NCI-H2029 (cell line): ENCODE data around the gene STK16.
"Not testable (repeated sequence)": the region's sequence is repeated elsewhere in the genome, so short reads cannot be mapped to it uniquely, and the experiment has no call there.

Experiments
- DNase-seq: peaks from one replicate; lab custom pipeline; 2025; lab: John Stamatoyannopoulos, UW

Gene STK16

DNA sequence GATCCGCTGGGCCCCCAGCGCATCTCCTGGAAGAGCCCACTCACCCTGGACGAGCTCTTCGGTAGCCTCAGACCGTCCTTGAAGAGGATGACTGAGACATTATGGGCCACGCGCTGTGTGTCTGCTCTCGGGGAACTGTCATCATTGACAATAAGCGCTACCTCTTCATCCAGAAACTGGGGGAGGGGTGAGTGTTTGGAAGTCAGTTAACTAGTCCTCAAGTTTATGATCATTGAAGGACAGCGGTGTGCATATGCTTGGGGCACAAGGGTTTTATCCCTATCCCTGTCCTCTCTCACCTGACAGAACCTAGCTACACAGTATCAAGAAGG lies 586 bp downstream of the STK16 start:
- DNase-seq = no peak

DNA sequence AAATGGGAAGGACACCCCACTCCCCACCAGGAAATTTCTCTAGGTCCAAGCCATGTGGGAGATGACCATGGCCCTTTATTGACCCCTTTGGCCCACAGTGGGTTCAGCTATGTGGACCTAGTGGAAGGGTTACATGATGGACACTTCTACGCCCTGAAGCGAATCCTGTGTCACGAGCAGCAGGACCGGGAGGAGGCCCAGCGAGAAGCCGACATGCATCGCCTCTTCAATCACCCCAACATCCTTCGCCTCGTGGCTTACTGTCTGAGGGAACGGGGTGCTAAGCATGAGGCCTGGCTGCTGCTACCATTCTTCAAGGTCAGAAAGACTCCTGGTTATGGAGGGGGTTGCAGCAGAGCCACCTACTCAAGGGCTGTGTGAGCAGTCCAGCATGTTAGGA lies 1.3 kb downstream of the STK16 start:
- no peak for DNase-seq

DNA sequence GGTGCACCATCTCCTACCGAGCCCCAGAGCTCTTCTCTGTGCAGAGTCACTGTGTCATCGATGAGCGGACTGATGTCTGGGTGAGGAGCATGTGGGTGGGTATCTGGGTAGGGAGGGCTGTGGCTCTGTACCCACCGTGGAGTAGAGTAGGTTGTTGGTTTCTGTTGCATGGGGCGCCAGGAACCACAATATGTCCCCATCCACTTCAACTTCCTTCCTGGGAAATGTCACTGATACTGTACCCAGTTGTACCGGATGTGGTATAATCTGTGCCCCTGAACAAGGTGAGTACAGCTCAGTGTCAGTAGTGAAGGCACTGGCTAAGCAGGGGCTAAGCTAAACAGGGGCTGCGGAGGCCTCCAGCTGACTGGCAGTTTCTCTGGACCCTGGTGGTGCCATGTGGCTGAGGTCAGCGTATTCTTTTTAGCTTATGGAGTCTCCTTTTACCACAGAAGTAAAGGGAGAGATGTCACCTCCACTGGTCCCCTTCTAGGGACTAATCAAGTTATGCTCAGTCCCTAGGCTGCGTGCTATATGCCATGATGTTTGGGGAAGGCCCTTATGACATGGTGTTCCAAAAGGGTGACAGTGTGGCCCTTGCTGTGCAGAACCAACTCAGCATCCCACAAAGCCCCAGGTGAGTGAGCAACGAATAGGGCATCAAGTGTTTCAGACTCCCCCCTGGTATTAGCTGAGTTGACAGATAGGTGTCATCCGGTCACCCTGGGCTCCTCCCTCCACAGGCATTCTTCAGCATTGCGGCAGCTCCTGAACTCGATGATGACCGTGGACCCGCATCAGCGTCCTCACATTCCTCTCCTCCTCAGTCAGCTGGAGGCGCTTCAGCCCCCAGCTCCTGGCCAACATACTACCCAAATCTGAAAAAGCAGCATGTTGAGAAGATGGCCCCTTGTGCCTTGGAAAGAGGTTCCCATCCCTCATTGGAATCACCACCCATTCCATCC lies 2.7 kb downstream of the STK16 start:
- no peak for DNase-seq

DNA sequence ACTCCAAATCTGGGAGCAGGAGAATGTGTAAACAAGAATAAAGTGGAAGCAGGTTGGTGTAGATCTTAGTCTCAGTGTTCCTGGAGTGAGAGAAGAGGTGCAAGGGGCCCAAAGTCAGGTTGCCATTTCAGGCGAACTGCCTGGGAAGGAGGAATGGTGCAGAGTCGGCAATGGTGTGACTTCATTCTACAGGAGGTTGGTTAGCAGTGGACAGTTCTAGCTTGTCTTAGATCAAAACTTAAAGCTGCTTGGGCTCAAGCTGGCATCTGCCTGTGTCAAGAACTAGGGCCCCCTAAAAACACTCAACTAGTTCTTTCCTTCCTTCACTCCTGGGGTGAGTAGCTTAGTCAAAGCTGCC lies 3.5 kb downstream of the STK16 start:
- DNase-seq = no peak

DNA sequence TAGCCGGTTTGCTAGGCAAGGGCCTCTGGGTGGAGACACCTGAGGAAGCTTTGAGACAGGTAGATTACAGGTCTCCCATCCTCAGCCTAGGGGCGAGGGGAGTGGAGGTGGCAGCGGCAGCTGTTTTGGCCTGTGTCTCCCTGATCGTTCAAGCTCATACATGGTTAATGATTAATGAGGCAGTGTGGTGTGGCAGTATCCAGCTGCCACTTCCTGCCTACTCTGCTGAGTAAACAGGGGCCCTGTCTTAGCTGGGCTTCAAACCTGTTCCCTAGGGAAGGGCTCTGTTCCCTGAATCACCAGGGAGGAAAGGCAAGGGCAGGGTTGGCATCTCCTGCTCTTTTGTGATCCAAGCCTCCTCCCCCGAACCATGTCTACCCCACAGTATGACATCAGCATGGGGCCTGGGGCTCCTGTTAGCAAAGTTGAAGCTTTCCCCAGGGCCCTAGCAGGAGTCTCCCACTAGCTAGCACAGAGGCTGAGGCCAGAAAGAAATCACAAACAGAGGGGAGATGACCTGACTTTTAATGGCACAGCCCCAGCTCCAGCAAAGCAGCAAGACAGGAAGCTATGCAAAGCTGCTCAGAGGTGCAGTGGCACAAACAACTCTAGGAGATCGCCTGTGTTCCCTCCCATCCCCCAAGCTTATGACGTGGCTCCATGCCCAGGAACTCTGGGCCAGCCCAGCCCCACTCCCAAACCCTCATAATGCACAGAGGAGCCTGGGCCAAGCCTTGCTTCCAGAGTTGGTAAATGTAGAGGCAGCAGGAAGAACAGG lies 4.1 kb downstream of the STK16 start:
- DNase-seq = peak; percentile 89

DNA sequence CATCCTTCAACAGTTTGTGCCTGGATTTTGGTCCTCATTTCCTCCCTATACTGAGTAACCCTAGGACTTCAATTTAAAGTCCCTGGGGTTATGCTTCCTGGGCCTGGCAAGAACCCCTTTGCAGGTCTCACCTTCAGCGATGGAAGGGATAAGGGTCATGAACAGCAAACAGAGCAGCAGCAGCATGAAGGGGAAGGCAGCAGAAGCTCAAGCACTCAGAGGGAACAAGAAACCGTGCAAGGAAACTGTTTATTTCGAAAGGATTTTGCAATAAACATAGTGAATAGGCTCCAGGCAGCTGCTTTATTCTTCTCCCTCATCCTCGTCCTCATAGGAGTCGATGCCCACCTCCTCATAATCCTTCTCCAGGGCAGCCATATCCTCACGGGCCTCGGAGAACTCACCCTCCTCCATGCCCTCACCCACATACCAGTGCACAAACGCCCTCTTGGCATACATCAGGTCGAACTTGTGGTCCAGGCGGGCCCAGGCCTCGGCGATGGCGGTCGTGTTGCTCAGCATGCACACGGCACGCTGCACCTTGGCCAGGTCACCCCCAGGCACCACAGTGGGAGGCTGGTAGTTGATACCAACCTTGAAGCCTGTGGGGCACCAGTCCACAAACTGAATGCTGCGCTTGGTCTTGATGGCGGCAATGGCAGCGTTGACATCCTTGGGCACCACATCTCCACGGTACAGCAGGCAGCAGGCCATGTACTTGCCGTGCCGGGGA lies 4.9 kb downstream of the STK16 start:
- DNase-seq = no peak

DNA sequence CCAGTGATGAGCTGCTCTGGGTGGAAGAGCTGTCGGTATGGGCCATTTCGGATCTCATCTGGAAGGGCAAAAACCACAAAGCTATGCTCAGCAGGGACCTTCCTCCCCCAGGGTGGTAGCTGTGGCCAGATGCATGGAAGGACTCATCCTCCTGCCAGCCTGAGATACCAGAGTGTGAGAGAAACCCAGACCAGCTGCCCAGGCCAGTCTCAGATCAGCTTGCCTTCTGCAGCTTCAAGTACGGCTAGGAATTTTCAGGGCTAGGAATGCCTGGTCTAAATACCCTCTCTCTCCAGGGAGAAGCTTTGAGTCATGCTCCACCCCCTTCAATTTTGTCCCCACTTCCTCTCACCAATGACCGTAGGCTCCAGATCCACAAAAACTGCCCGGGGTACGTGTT lies 6.4 kb downstream of the STK16 start:
- no peak for DNase-seq

DNA sequence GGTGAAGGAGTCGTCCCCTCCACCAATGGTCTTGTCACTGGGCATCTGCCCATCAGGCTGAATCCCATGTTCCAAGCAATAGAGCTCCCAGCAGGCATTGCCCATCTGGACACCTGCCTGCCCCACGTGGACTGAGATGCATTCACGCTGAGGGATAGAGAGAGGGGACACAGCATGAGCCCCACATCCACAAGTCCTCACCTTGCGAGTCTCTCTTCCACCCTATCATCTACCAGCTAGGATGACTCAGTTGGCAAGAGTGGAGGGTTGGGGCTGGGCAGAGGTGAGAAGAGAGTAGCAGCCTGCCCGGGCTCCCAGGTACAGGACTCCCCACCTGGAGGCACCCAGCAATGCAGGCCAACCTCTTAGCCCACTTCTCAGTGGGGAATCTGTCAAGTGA lies 6.8 kb downstream of the STK16 start:
- no peak for DNase-seq

DNA sequence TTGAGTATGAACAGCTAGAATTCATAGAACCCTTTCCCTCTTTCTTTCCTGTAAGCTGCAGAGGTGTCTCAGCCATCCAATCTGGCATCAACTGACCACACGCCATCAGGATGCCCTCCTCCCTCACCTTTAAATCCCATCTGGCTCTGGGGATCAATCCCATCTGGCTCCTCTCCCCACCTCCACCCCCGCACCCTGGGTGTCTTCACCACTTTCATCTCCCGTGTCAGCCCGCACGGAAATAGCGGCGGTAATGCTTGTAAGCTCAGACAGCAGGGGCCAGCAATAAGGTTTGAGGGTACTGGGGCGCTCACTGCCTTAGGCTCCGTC lies 7.3 kb downstream of the STK16 start:
- DNase-seq = no peak

DNA sequence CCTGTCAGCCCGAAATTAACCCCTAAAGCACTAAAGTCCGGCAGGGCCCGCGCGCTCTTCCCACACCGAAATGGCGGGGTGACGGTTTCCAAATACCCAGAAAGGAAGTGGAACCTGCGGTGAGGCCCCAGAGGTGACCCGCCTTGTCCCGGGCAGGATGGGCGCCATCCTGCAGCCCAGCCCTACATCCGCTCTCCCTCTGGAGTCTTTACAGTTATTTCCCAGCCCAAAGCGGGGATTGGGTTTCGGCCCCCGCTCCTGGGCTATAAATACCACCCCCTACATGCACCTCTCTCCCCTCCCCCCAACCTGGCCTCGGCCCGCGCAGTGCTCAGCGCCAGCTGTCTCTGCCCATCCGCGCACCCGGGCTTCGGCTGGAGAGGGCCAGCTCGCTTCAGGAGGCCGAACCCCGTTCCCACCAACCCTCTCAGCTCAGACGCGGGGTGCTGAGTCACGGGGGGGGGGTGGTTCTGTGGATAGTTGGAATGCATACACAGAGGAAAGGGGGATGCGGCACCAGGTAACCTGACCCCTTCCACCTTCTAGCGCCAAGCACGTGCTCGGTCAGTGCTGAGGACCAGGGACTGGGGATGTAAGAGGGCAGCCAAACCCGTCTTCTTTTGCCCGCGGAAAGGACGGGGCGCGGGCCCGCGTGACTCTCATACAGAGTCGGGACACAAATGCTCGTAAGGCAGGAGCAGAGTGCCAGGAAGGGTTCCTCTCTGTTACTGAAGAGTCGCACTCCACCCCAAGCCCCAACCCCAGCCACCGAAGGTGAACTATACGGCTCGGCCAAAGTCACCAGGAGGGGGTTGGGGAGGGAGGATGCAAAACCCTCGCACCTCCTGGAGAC lies 7.8 kb downstream of the STK16 start, which contains the start of gene TUBA4B:
TSS of gene TUBA4B (plus strand) at position 344 of the 853 bp plus-strand sequence. CDS start at position 509, 165 bp downstream.
- DNase-seq = peak; percentile 24

DNA sequence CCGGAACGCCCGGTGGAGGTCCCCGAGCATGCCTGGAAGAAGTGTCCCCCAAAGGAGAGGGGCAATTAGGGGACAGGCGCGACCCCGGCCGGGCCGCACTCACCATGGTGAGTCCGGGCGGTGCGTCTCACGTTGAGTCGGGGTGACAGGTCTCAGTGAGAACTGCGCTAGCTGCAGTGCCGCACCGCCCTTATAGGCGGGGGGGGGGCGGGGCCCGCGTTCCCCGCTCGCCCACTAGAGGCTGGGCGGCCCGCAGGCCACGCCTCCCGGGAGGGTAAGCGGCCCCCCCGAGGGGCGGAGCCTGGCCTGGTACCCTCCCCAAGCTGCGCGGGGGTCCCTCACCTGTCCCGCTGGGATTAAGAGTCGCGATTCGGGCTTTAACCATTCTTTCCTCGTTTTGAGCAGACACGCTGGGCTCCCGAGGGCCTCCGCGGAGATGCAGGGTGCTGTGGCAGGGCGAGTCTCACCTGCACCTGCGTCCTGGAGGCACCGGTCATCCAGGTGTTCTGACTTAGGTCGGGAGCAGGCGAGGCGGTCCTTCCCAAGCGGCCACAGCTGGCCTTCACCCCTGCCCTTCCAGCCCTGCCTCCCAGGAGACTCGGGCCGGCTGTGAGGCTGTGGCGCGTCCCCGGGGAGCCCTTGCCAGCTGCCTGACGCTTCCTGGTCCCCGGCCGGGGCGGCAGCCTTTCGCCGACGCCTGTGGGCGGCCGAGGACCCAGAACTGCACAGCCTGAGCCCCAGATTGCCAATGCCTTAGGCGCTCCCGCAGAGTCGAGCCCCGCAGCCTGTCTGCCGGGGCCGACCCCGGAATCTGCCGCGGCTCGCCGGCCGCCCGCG lies 8.7 kb downstream of the STK16 start, which contains the start of gene TUBA4A:
TSS of gene TUBA4A (minus strand) at position 166 of the 837 bp plus-strand sequence. CDS start at position 106, 60 bp downstream.
- DNase-seq = peak; percentile 71

DNA sequence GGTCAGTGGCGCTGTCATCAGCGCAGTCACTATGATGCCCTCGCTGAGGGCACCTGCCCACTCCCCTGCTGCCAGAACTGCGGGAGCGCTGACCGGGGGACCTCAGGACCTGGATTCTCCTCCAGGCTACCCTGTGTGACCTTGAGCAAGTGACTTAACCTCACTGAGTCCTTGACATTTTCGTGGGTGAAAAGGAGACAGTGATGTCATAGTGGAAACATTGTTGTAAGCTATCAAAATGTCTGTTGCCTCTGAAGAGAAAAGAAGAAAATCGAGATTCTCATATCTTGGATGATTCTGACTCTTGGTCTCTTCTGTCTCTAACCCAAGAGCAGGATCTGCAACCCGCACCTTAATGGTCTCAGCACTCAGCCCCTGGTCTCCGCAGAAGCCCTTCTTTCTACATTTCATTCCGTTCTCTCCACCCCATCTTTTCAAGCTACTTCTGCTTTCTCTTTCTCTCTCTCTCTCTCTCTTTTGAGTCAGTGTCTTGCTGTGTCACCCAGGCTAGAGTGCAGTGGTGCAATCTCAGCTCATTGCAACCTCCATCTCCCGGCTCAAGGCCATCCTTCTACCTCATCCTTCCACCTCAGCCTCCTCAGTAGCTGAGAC lies 9.4 kb downstream of the STK16 start:
- no peak for DNase-seq

DNA sequence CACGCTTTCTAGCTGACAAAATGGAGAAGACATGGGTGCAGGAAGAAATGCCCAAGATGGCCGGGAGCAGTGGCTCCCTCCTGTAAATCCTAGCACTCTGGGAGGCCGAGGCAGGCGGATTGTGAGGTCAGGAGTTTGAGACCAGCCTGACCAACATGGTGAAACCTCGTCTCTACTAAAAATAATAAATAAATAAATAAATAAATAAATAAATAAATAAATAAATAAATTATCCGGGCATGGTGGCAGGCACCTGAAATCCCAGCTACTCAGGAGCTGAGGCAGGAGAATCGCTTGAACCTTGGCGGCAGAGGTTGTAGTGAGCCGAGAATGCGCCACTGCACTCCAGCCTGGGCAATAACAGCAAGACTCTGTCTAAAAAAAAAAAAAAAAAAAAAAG lies 13.7 kb downstream of the STK16 start:
- DNase-seq = not testable (repeated sequence)

DNA sequence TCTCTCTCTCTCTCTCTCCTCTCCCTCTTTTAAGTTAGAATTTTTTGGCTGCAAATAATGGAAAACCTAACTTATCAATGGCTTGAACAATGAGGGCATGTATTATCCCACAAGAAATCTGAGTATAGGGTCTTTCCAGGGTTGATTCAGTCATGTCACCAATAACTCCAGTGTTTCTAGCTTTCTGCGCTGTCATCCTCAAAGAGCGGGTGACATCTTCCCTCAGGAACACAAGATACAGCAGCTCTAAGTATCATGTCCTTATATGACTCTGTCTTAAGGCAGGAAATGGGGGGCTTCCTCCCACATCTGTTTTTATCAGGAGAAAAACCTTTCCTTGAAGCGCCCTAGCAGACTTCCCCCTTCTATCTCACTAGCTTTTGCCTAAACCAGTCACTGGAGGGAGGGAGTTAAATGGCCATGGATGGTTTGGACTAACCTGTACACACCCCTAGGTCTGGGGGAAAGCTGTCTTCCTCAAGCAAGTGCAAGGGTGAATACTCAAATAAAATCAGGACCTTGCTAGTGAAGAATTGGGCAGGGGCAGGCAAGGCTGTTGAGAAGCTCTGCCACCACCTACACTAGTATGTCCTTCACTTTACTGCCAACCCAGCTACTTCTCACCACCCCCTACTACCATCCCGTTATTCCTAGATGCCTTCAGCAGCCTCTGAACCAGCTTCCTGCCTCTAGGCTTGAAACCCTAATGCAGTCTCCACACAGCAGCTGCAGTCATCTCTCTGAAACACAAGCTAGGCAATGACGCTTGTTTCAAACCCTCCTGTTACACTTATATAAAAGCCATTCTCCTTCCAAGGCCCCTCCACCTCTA lies 16.0 kb downstream of the STK16 start:
- no peak for DNase-seq

DNA sequence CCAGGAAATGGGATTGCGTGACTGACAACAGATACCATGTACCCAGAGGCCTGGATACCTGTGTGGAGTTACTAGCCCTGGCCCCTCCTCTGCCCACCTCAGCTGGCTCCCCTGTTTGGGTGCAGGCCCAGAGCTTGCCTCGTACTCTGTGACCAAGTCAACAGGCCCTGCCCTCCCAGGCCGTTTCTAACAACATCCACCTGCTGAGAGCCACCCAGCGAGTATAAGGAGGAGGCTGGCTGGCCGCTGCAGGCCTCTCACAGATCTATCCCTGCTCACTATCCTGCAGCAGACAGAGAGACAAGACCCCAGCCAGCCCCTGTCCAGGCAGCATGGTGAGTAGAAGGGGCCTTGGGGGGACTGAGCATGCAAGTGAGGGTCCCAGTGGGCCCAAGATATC lies 21.0 kb downstream of the STK16 start:
- DNase-seq = no peak

DNA sequence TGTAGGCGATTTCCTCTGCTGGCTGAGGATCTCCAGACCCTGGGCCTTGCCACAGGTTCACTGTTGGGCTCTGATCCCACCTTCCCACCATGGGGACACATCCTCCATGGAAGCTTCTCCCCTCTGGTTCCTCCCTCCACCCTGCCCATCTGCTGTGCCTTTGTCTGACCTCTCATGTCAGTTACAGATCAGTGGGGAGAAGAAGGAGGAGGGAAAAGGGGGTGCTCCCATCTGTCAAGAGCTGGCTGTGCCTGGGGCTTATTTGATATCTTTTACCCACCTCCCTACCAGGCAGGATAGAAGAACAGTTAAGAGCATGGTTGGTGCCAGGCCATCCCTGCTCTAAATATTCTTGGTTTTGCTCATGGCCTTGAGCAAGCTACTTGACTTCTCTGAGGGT lies 21.6 kb downstream of the STK16 start:
- no peak for DNase-seq

DNA sequence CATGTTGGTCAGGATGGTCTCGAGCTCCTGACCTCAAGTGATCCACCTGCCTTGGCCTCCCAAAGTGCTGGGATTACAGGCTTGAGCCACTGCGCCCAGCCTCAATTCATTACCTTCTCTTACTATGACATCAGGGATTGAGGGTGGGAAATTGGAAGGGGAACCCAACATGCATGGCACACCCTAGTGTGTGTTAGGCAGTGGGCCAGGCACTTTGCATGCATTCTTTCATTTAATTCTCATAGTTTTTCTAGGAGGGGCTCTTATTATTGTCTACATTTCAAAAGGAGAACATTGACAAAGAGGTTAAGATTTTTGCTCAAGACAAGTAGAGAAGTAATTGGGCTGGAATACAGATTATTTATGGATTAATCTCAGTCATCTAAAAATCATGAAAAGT lies 23.0 kb downstream of the STK16 start:
- no peak for DNase-seq

DNA sequence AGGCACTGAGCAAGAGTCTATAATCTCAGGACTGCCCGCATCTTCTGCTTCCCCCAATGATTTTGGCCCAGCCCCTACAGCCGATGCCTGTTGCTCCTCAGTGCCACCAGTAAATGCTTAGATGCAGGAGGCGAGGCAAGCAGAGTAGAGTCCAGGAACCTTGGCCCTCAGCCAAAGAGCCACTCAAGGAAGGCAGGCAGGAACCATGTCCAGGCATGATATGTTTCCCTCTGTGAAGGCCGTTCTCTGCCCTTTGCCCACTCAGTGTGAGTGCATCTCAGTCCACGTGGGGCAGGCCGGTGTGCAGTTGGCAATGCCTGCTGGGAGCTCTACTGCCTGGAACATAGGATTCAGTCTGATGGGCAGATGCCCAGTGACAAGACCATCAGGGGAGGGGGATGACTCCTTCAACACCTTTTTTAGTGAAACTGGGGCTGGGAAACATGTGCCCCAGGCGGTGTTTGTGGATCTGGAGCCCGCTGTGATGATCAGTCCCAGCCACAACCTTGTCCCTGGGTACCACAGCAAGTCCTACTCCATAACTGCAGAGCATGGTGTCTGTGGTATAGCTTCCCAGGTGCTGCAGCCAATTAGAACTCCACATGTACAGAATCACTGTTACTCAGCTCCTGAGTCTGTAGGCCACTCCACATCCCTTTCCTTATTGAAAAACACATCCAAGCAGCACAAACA lies 24.2 kb downstream of the STK16 start:
- peak; percentile 41 for DNase-seq

DNA sequence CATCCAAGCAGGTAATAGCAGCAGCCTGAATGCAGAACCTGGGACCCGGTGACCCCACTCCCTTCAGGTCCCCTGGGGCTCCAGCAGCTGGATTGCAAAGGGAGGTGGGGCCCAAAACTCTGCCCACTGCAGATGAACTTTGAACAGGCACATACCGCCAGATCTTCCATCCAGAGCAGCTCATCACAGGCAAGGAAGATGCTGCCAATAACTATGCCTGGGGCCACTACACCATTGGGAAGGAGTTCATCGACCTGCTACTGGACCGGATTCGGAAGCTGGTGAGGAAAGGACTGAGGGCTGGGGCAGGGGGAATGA lies 24.7 kb downstream of the STK16 start:
- no peak for DNase-seq
